NCI-H1930 (cell line): Measurements from ENCODE around the gene WNT7B.

Experiments used
- DNase-seq, 2 experiments: peaks; one replicate each; lab custom pipeline; 2025; lab: John Stamatoyannopoulos, UW

The WNT7B gene

GRCh38 chr22:45888221-45889092 is 88.5 kb downstream of the WNT7B start:
- no peak for DNase-seq

- DNase-seq: no peak
These were observed 89.5 kb downstream of the WNT7B start for GRCh38 chr22:45887202-45888131.

- DNase-seq: no peak
These were observed 90.4 kb downstream of the WNT7B start for GRCh38 chr22:45886540-45886939.

- DNase-seq: no peak
These were observed 91.0 kb downstream of the WNT7B start for GRCh38 chr22:45885941-45886395.

GRCh38 chr22:45885171-45885840 is 91.7 kb downstream of the WNT7B start:
- no peak for DNase-seq

GRCh38 chr22:45884201-45885062 is 92.5 kb downstream of the WNT7B start:
- DNase-seq: no peak

- no peak for DNase-seq
These were observed 93.2 kb downstream of the WNT7B start for GRCh38 chr22:45883811-45884170.

- no peak for DNase-seq
These were observed 93.8 kb downstream of the WNT7B start for GRCh38 chr22:45882881-45883810.

GRCh38 chr22:45881524-45881875 is 95.5 kb downstream of the WNT7B start:
- no peak for DNase-seq

- no peak for DNase-seq
These were observed 96.0 kb downstream of the WNT7B start for GRCh38 chr22:45880716-45881523.

GRCh38 chr22:45880091-45880715 is 96.8 kb downstream of the WNT7B start:
- DNase-seq: no peak

- DNase-seq: no peak
These were observed 97.4 kb downstream of the WNT7B start for GRCh38 chr22:45879552-45879949.

GRCh38 chr22:45878901-45879551 is 97.9 kb downstream of the WNT7B start:
- no peak for DNase-seq

- DNase-seq: no peak
These were observed 98.7 kb downstream of the WNT7B start for GRCh38 chr22:45878051-45878781.

- no peak for DNase-seq
These were observed 99.3 kb downstream of the WNT7B start for GRCh38 chr22:45877651-45878050.

GRCh38 chr22:45877036-45877380 is 100.0 kb downstream of the WNT7B start:
- no peak for DNase-seq

GRCh38 chr22:45876136-45877035 is 100.6 kb downstream of the WNT7B start:
- no peak for DNase-seq
